ENCODE results near the gene SHISA9.

Gene SHISA9

GRCh38 chr16:12959072-12959471 lies 57.7 kb downstream of the SHISA9 start:
- no peak for DNase-seq

GRCh38 chr16:12961626-12962025 lies 60.2 kb downstream of the SHISA9 start:
- DNase-seq, result no peak

GRCh38 chr16:12964461-12964860 lies 63.1 kb downstream of the SHISA9 start:
- DNase-seq, result no peak

- no peak for DNase-seq
These were observed 63.9 kb downstream of the SHISA9 start for GRCh38 chr16:12965274-12965804.

- no peak for DNase-seq
These were observed 69.8 kb downstream of the SHISA9 start for GRCh38 chr16:12971241-12971640.

- no peak for DNase-seq
These were observed 70.8 kb downstream of the SHISA9 start for GRCh38 chr16:12972246-12972645.

GRCh38 chr16:12975766-12976165 lies 74.4 kb downstream of the SHISA9 start:
- DNase-seq, result no peak

- no peak for DNase-seq
These were observed 75.1 kb downstream of the SHISA9 start for GRCh38 chr16:12976496-12976895.

GRCh38 chr16:12976936-12977335 lies 75.5 kb downstream of the SHISA9 start:
- no peak for DNase-seq

GRCh38 chr16:12985516-12985915 lies 84.1 kb downstream of the SHISA9 start:
- DNase-seq, result no peak

GRCh38 chr16:12988071-12988470 lies 86.7 kb downstream of the SHISA9 start:
- no peak for DNase-seq

- DNase-seq, result no peak
These were observed 90.7 kb downstream of the SHISA9 start for GRCh38 chr16:12992066-12992465.

GRCh38 chr16:12994402-12994801 lies 93.0 kb downstream of the SHISA9 start:
- DNase-seq, result no peak

GRCh38 chr16:12995721-12996372 lies 94.4 kb downstream of the SHISA9 start:
- DNase-seq, result no peak

GRCh38 chr16:12998361-12999085 lies 97.1 kb downstream of the SHISA9 start:
- no peak for DNase-seq

GRCh38 chr16:12999368-12999767 lies 98.0 kb downstream of the SHISA9 start:
- no peak for DNase-seq

GRCh38 chr16:13005721-13006247 lies 104.4 kb downstream of the SHISA9 start:
- no peak for DNase-seq

GRCh38 chr16:13012601-13013000 lies 111.2 kb downstream of the SHISA9 start:
- DNase-seq, result no peak

GRCh38 chr16:13013043-13013442 lies 111.6 kb downstream of the SHISA9 start:
- no peak for DNase-seq

GRCh38 chr16:13014476-13014875 lies 113.1 kb downstream of the SHISA9 start:
- no peak for DNase-seq

GRCh38 chr16:13018026-13018425 lies 116.6 kb downstream of the SHISA9 start:
- DNase-seq, result no peak

- DNase-seq, result no peak
These were observed 120.6 kb downstream of the SHISA9 start for GRCh38 chr16:13021996-13022395.

GRCh38 chr16:13029786-13030185 lies 128.4 kb downstream of the SHISA9 start:
- DNase-seq, result no peak

- DNase-seq, result no peak
These were observed 129.4 kb downstream of the SHISA9 start for GRCh38 chr16:13030769-13031168.
